K562 (cell line): Measurements from ENCODE around the gene POSTN. TPM values are rescaled to one million over a fixed set of nuclear protein-coding genes. Genes with fewer than 3 reads are reported as not detected.

Source experiments
- ATAC-seq: fragments of 200-7000 bp; cut with Tn5 transposase; 3 replicates; pipeline ENCODE4 v1.9.1; 2020; ENCODE audit warnings: moderate library complexity
- BruUV-seq: library from RNA; stranded (reverse); fragments of 400-500 nt; replicated peaks from 2 replicates; lab custom pipeline; 2021; lab: Mats Ljungman, UMichigan
- CTCF ChIA-PET: fragments of 300-600 bp; formaldehyde crosslinking; extraction: SDS; loops from one replicate; lab custom pipeline; 2021; ENCODE audit warnings: low intra/inter-chr PET ratio; lab: Yijun Ruan, JAX
- POLR2A ChIA-PET: fragments of 300-600, 350-650 bp; sonication (Branson Sonifier 250); formaldehyde crosslinking; extraction: SDS; loops from one replicate; lab custom pipeline; 2021; ENCODE audit warnings: antibody characterized with exemption, inconsistent platforms; lab: Yijun Ruan, JAX
- DNase-seq, 4 experiments: peaks; one replicate each; pipeline versions ENCODE4 v3.0.0 to v3.0.0-alpha.2; 2011 to 2018; ENCODE audit warnings: low spot score in 3 of 4, mixed read lengths in 3 of 4; ENCODE audit errors: extremely low read depth in 1 of 4
- FAIRE-seq: peaks from 2 replicates; lab custom pipeline; 2011; peaks lifted over from hg19 to GRCh38; lab: Jason Lieb, UNC
- H2AFZ ChIP-seq: 2 replicates; pipeline ENCODE4 v1.6.0; 2011; ENCODE audit warnings: low read depth, low read length, control low read depth, inconsistent platforms
- H3K27ac ChIP-seq: fragments of 200-600 bp; 3 replicates; pipeline ENCODE4 v1.8.0; 2011; ENCODE audit warnings: low read depth, mild to moderate bottlenecking, control low read depth, inconsistent platforms, low read length, moderate library complexity, mixed read lengths; ENCODE audit errors: extremely low read depth
- H3K27me3 ChIP-seq, 2 experiments: fragments of 300-600 bp in 1 of 2; 2 replicates in 1 of 2; 3 replicates in 1 of 2; pipeline versions ENCODE4 v1.6.0 to v1.8.0; 2011; ENCODE audit warnings: inconsistent platforms in 2 of 2, low read length in 2 of 2, mild to moderate bottlenecking in 1 of 2, mixed read lengths in 1 of 2, moderate library complexity in 1 of 2; ENCODE audit not compliant: control insufficient read depth in 2 of 2, insufficient read depth in 2 of 2
- H3K36me3 ChIP-seq: fragments of 300-600 bp; 3 replicates; pipeline ENCODE4 v1.8.0; 2011; ENCODE audit warnings: mild to moderate bottlenecking, low read length, inconsistent platforms; ENCODE audit not compliant: control insufficient read depth, insufficient read depth
- H3K4me1 ChIP-seq, 2 experiments: fragments of 200-600 bp in 1 of 2; replicated peaks in 1 of 2; 2 replicates in 1 of 2; 3 replicates in 1 of 2; pipeline versions ENCODE4 v1.5.1 to v1.8.0; 2011; ENCODE audit warnings: inconsistent platforms in 2 of 2, low read length in 2 of 2, mild to moderate bottlenecking in 1 of 2, mixed read lengths in 1 of 2, moderate library complexity in 1 of 2; ENCODE audit not compliant: control insufficient read depth in 2 of 2, insufficient read depth in 2 of 2
- H3K4me2 ChIP-seq: 2 replicates; pipeline ENCODE4 v1.6.1; 2011; ENCODE audit warnings: low read length, control low read depth, inconsistent platforms, mixed read lengths; ENCODE audit not compliant: insufficient read depth
- H3K4me3 ChIP-seq: fragments of 200-600 bp; sonication (generic), shearing (Covaris generic); 2 replicates; pipeline ENCODE4 v1.5.1; 2016; ENCODE audit warnings: control low read depth, inconsistent platforms
- H3K79me2 ChIP-seq: fragments of 200-600 bp; 3 replicates; pipeline ENCODE4 v1.8.0; 2011; ENCODE audit warnings: low read length, inconsistent platforms; ENCODE audit not compliant: control insufficient read depth, insufficient read depth
- H3K9ac ChIP-seq, 2 experiments: 2 replicates each; pipeline versions ENCODE4 v1.6.0 to v1.6.1; 2011; ENCODE audit warnings: low read depth in 2 of 2, low read length in 2 of 2, control low read depth in 1 of 2, inconsistent platforms in 1 of 2, mild to moderate bottlenecking in 1 of 2, mixed read lengths in 1 of 2; ENCODE audit not compliant: insufficient read depth in 1 of 2
- H3K9me1 ChIP-seq: one replicate; pipeline ENCODE4 v1.6.0; 2011; ENCODE audit warnings: inconsistent platforms, mild to moderate bottlenecking, low read length, moderate library complexity; ENCODE audit not compliant: control insufficient read depth, insufficient read depth
- H3K9me3 ChIP-seq: replicated peaks from 2 replicates; pipeline ENCODE4 v1.5.1; 2011; ENCODE audit warnings: low read depth, low read length, inconsistent platforms; ENCODE audit not compliant: control insufficient read depth, insufficient read depth
- H4K20me1 ChIP-seq: replicated peaks from 2 replicates; pipeline ENCODE4 v1.6.1; 2011; ENCODE audit warnings: low read length, inconsistent platforms, mixed read lengths; ENCODE audit not compliant: control insufficient read depth, insufficient read depth
- ARID3A ChIP-seq: IDR thresholded peaks from 2 replicates; pipeline ENCODE4 v1.6.1; 2012; ENCODE audit warnings: low read depth, low read length, improper control_type of control experiment, borderline replicate concordance
- HDAC3 ChIP-seq: fragments of 450-650 bp; IDR thresholded peaks from 2 replicates; pipeline ENCODE4 v1.6.1; 2018; ENCODE audit warnings: borderline replicate concordance, mild to moderate bottlenecking, moderate library complexity; ENCODE audit not compliant: partially characterized antibody
- RHOXF2B ChIP-seq: fragments of 250-450 bp; sonication (Bioruptor Pico); conservative IDR thresholded peaks from 2 replicates; pipeline ENCODE4 v1.5.1; 2021
- SP1 ChIP-seq: sonication (generic); formaldehyde crosslinking; IDR thresholded peaks from 2 replicates; pipeline ENCODE4 v1.8.1; 2022; ENCODE audit warnings: mild to moderate bottlenecking, missing genetic modification reagents
- ZC3H4 ChIP-seq: sonication (generic); formaldehyde crosslinking; IDR thresholded peaks from 2 replicates; pipeline ENCODE4 v1.9.0; 2021; ENCODE audit warnings: missing genetic modification reagents, borderline replicate concordance
- ZNF232 ChIP-seq: sonication (generic); formaldehyde crosslinking; IDR thresholded peaks from 2 replicates; pipeline ENCODE4 v1.8.0; 2022; ENCODE audit warnings: mild to moderate bottlenecking, missing genetic modification reagents
- ZNF324 ChIP-seq: fragments of 250-450 bp; sonication (Bioruptor Pico); IDR thresholded peaks from 2 replicates; pipeline ENCODE4 v1.4.0; 2020; ENCODE audit warnings: mild to moderate bottlenecking
- WGBS: fragments of 100-300 bp; shearing (Covaris generic); methylation state at CpG from one replicate; pipeline ENCODE4 v1.1.6; 2016; ENCODE audit warnings: low coverage, mixed read lengths; ENCODE audit not compliant: insufficient coverage; ENCODE audit errors: missing lambda C conversion rate; 5-methylcytosine and 5-hydroxymethylcytosine counted together
- in situ Hi-C: fragments of 300-500 bp; cut with MboI; formaldehyde crosslinking; loops from 4 replicates; pipeline ENCODE4 v1.15.0; 2018; ENCODE audit warnings: inconsistent platforms, mixed read lengths
- intact Hi-C: fragments of 100-400 bp; cut with micrococcal nuclease; formaldehyde crosslinking; loops from 2 replicates; pipeline ENCODE4 v1.14.2; 2022
- polyA plus RNA-seq, 8 experiments: library from polyadenylated mRNA; depleted of rRNA in 4 of 8; stranded (reverse) in 5 of 8; unstranded in 3 of 8; fragments of >200 nt; fragmentation: Nextera tagmentation in 2 of 8; fragmentation: Illumina TruSeq in 1 of 8; extraction: Ambion mirVana in 2 of 8; extraction: Trizol in 1 of 8; gene quantifications; 2 replicates each; pipeline versions ENCODE4 v1.2.1 to v1.2.3, GENCODE V29; 2011 to 2014; ENCODE audit warnings: inconsistent platforms in 1 of 8, missing spikeins in 1 of 8
- total RNA-seq, 7 experiments: library from RNA; depleted of rRNA in 6 of 7; stranded (reverse); fragments of >200 nt in 6 of 7; fragmentation: Illumina TruSeq in 2 of 7; extraction: Trizol in 2 of 7; gene quantifications; 2 replicates each; pipeline versions ENCODE4 v1.2.1 to v1.2.3, GENCODE V29; 2011 to 2021; ENCODE audit warnings: low replicate concordance in 1 of 7
- TF ChIP-seq, protein P1 (sequence below): sonication (generic); formaldehyde crosslinking; IDR thresholded peaks from 2 replicates; pipeline ENCODE4 v1.9.0; 2022; ENCODE audit warnings: mild to moderate bottlenecking, missing genetic modification reagents

POSTN gene
- total and polyA plus RNA-seq, 9 of the 15 experiments (the other 6 are each of a cell fraction or from before 2014, with no cell fraction given): 0.01 to 0.04 TPM; not detected in 7

DNA sequence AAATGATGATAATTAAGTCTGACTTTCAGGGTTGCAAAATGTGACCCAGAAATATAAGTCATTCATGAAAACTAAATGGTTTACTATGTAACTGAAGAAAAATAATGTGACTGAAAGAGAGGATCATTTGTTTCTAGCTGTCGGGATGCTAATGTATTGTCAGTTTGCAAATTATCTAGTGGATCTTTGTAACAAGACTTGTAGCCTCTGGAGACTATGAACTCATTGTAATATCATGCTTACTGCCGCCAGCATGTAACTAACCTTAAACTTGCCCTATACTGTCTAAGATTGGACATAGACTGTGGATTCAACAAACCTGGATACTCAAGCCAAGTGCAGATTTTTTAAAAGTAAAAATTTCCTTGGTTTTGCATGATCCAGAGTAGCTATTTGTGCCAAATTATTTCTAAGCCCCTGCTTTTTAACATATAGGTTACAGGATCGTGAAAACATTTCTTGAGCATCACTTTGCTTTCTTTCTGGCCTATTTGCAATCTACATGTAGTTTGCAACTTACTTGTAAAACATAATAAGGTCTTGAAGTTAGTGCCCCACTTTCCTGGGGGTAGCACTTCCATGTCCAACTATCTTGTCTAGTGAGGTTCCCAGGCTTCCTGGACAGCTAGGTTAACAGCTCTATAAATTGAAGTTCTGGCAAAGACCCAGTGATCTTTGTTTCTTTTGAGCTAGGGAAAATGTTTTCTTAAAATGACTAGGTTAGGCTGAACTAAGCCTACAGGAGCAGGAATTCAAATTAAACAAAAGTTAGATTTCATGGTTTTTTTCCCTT lies 3.3 kb upstream of the POSTN start:
- no peak for TF ChIP-seq ZNF232 (CRISPR knock-in tag)
- POLR2A ChIA-PET: no interaction called here
- no peaks in the 10 kb centered on the region for H3K9me3 ChIP-seq
- no peaks in the 10 kb centered on the region for H3K4me1 ChIP-seq
- no peak overlapping the region for H3K4me2 ChIP-seq
- WGBS: 0% methylated on average over 3 of the region's 3 CpGs
- no peak for ATAC-seq
- CTCF ChIA-PET: interaction anchor here (1.0 kb wide), 1 partner anchor 493 kb away, joined by 3 read pairs; no protein-coding TSS in a partner anchor
- no peak for DNase-seq
- no peaks in the 10 kb centered on the region for H3K9me1 ChIP-seq
- H3K36me3 ChIP-seq: no peaks in the 10 kb centered on the region
- no peak overlapping the region for H3K27ac ChIP-seq
- no peak for FAIRE-seq
- H2AFZ ChIP-seq: no peak overlapping the region
- no peak overlapping the region for H3K4me3 ChIP-seq
- no peaks in the 10 kb centered on the region for H3K79me2 ChIP-seq
- in situ Hi-C loops: loop anchor here (25.0 kb wide), 1 partner anchor 490 kb away; the partner anchor contains the start of gene CSNK1A1L
- no peaks in the 10 kb centered on the region for H3K27me3 ChIP-seq
- no peak overlapping the region for H3K9ac ChIP-seq
- intact Hi-C loops: loop anchor here (2.0 kb wide), 1 partner anchor 493 kb away; no protein-coding TSS in a partner anchor
- H4K20me1 ChIP-seq: no peaks in the 10 kb centered on the region
- BruUV-seq: no TSS peak

DNA sequence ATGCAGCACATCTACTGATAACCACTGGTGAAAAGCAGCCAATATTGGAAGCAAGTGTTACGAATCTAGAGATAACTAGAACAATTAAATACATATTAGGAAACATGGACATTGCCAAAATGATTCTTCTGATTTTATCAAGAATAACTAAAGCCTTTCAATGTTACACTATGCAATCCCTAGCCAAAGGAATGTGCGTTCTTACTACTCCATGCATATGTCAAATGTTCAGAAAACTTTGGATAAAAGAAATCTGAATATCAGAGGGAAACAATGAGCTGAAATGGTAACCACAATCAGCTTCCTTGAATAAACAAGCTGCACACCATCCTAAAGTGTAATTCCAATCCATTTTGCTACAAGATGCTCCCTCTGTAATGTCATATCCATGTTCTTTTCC lies 951 bp upstream of the POSTN start:
- H3K9me1 ChIP-seq: no peaks in the 10 kb centered on the region
- no peak overlapping the region for H3K4me2 ChIP-seq
- WGBS: 0% methylated on average over 2 of the region's 2 CpGs
- no peak for TF ChIP-seq SP1 (CRISPR knock-in tag)
- TF ChIP-seq HDAC3: no peak
- TF ChIP-seq, protein P1, sequence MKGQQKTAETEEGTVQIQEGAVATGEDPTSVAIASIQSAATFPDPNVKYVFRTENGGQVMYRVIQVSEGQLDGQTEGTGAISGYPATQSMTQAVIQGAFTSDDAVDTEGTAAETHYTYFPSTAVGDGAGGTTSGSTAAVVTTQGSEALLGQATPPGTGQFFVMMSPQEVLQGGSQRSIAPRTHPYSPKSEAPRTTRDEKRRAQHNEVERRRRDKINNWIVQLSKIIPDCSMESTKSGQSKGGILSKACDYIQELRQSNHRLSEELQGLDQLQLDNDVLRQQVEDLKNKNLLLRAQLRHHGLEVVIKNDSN (CRISPR knock-in tag): no peak
- no peak for TF ChIP-seq ARID3A
- no peak for TF ChIP-seq ZC3H4 (CRISPR knock-in tag)
- TF ChIP-seq ZNF324 (CRISPR knock-in tag): no peak
- TF ChIP-seq RHOXF2B: no peak

More for the DNA sequence above, 951 bp upstream of the POSTN start:
- DNase-seq (no peak), FAIRE-seq (no peak), ATAC-seq (no peak)
- Histone ChIP-seq H2AFZ (no peak overlapping the region), H3K36me3 (no peaks in the 10 kb centered on the region), H3K9me3 (no peaks in the 10 kb centered on the region), H3K27me3 (no peaks in the 10 kb centered on the region), H3K27ac (no peak overlapping the region), H3K4me3 (no peak overlapping the region), H3K9ac (no peak overlapping the region), H3K4me1 (no peaks in the 10 kb centered on the region), H4K20me1 (no peaks in the 10 kb centered on the region), H3K79me2 (no peaks in the 10 kb centered on the region)
- POLR2A ChIA-PET: no interaction called here
- intact Hi-C loops (no loop called here), in situ Hi-C loops (no loop called here)
- BruUV-seq: no TSS peak
- CTCF ChIA-PET: no interaction called here
